Fibroblast of lung (primary cell): Measurements from ENCODE around the gene IRAG1. TPM values are rescaled to one million over a fixed set of nuclear protein-coding genes. Genes with fewer than 3 reads are reported as not detected.

Source experiments
- DNase-seq, 2 donors: peaks; one replicate each; pipeline versions ENCODE4 v3.0.0 to v3.0.0-alpha.2; 2010; ENCODE audit warnings: low read depth in 2 of 2
- H2AFZ ChIP-seq: 2 replicates; pipeline ENCODE4 v1.5.1; 2012; ENCODE audit warnings: low read length, control low read depth, inconsistent platforms
- H3K27ac ChIP-seq: 2 replicates; pipeline ENCODE4 v1.5.1; 2011; ENCODE audit warnings: low read length, control low read depth; ENCODE audit not compliant: insufficient read depth
- H3K27me3 ChIP-seq: 2 replicates; pipeline ENCODE4 v1.5.1; 2011; ENCODE audit warnings: mild to moderate bottlenecking, low read length; ENCODE audit not compliant: control insufficient read depth, insufficient read depth
- H3K36me3 ChIP-seq: 2 replicates; pipeline ENCODE4 v1.5.1; 2011; ENCODE audit warnings: low read length; ENCODE audit not compliant: control insufficient read depth, insufficient read depth
- H3K4me1 ChIP-seq: 2 replicates; pipeline ENCODE4 v1.5.1; 2011; ENCODE audit warnings: low read length; ENCODE audit not compliant: control insufficient read depth, insufficient read depth; ENCODE audit errors: extremely low read depth
- H3K4me2 ChIP-seq: 2 replicates; pipeline ENCODE4 v1.5.1; 2011; ENCODE audit warnings: low read length, control low read depth; ENCODE audit not compliant: insufficient read depth; ENCODE audit errors: extremely low read depth
- H3K4me3 ChIP-seq, 4 experiments: fragments of 200-600 bp in 1 of 4; sonication (generic) in 1 of 4; replicated peaks in 1 of 4; 2 replicates each; pipeline ENCODE4 v1.5.1; 2011 to 2016; ENCODE audit warnings: low read length in 4 of 4, low read depth in 3 of 4, mild to moderate bottlenecking in 3 of 4, control low read depth in 2 of 4, inconsistent platforms in 1 of 4, mixed read lengths in 1 of 4; ENCODE audit not compliant: insufficient read depth in 1 of 4; ENCODE audit errors: control extremely low read depth in 1 of 4
- H3K79me2 ChIP-seq: 2 replicates; pipeline ENCODE4 v1.5.1; 2012; ENCODE audit warnings: mild to moderate bottlenecking, low read length, inconsistent platforms; ENCODE audit not compliant: control insufficient read depth, insufficient read depth
- H3K9ac ChIP-seq: 2 replicates; pipeline ENCODE4 v1.5.1; 2011; ENCODE audit warnings: mild to moderate bottlenecking, low read length, control low read depth; ENCODE audit not compliant: insufficient read depth
- H3K9me3 ChIP-seq: 2 replicates; pipeline ENCODE4 v1.5.1; 2012; ENCODE audit warnings: low read depth, low read length; ENCODE audit not compliant: control insufficient read depth, insufficient read depth
- H4K20me1 ChIP-seq: 2 replicates; pipeline ENCODE4 v1.5.1; 2011; ENCODE audit warnings: low read length; ENCODE audit not compliant: control insufficient read depth, insufficient read depth; ENCODE audit errors: extremely low read depth
- CTCF ChIP-seq, 2 donors: IDR thresholded peaks in 1 of 2; conservative IDR thresholded peaks in 1 of 2; 1 replicate in 1 of 2; 2 replicates in 1 of 2; pipeline ENCODE4 v1.5.1; 2011 to 2012; ENCODE audit warnings: low read length in 2 of 2, control low read depth in 1 of 2, inconsistent platforms in 1 of 2, low read depth in 1 of 2, mild to moderate bottlenecking in 1 of 2
- EZH2 ChIP-seq: IDR thresholded peaks from 2 replicates; pipeline ENCODE4 v1.5.1; 2012; ENCODE audit warnings: low read length, control low read depth, mild to moderate bottlenecking; ENCODE audit errors: missing control alignments
- polyA plus RNA-seq, 2 donors: library from polyadenylated mRNA; depleted of rRNA in 1 of 2; stranded (reverse) in 1 of 2; unstranded in 1 of 2; fragments of >200 nt; gene quantifications; 2 replicates each; pipeline ENCODE4 v1.2.1, GENCODE V29; 2011 to 2012; ENCODE audit warnings: missing spikeins in 1 of 2
- total RNA-seq: library from RNA; depleted of rRNA; stranded (reverse); fragments of >200 nt; gene quantifications from 2 replicates; pipeline ENCODE4 v1.2.1, GENCODE V29; 2014

IRAG1 gene
- total and polyA plus RNA-seq, 2 donors (not counting 1 experiment from before 2014, with no cell fraction given) = 55.5 to 90.0 TPM

DNA sequence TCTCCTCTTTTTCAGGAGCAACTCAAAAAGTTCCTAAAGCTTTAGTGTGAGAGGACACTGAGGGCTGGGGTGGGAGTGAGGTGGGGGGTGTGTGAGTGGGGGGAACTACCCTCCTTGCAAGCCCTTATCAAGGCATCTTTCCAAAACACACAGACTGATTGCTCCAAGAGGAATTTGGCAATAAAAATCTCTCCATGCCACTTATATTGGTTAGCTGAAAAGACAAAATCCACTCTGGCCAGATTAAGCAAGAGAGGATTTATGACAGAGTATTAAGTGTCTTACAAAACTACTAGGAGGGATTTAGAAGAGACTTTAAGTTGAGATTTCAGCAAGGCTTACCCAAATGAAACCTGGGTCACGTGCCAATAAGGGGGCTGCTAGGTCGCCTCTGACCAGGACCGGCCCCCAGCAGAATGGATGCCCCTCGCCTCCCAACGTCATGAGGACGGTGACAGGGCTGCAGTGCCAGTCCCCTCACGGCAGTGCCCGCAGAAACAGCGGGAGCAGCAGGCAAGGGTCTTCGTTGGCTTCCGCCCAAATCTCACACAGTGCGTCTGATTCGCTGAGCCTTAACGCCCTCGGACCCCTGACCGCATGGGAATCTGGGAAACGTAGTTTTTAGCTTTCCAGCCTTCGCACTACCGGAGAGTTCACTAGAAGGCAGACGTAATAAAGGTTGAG lies 35.4 kb upstream of the IRAG1 start:
- no peak overlapping the region for H3K27ac ChIP-seq
- no peak overlapping the region for H3K9ac ChIP-seq
- H4K20me1 ChIP-seq = no peaks in the 10 kb centered on the region
- no peaks in the 10 kb centered on the region for H3K79me2 ChIP-seq
- peak in 1 of 2 donors; percentile 40 for DNase-seq
- H3K27me3 ChIP-seq = no peaks in the 10 kb centered on the region
- no peak overlapping the region for H3K4me2 ChIP-seq
- H3K4me1 ChIP-seq = peaks cover 8% of the 10 kb centered on the region
- no peak overlapping the region for H2AFZ ChIP-seq
- H3K4me3 ChIP-seq = peak overlapping the region in 1 of 4 experiments; percentile 53
- H3K36me3 ChIP-seq = no peaks in the 10 kb centered on the region
- no peak for TF ChIP-seq CTCF (conservative IDR thresholded peaks at IDR 0.05 in 1 of 2, IDR thresholded peaks at IDR 0.05 in 1 of 2; ENCODE audit: low read depth in 1 of 2, low read length in 2 of 2)
- TF ChIP-seq EZH2 = no peak
- H3K9me3 ChIP-seq = no peaks in the 10 kb centered on the region

DNA sequence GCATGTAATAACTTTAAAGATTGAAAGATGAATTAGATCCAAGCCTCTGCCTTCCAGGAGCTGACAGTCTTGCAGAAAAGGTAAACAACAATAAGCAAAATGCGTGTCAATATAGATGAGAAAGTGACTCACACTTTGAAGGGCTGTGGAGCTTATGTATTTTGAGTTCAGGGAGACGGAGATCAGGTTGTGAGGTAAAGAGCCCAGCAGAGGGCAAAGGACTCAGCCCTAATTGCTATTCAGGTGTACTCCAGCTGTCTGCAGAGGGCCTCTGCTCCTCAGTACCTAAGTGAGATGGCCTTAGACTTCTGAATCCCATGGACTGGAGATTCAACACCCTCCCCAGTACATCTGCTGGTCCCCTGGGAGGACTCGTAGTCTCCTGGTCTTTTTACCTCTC lies 34.6 kb upstream of the IRAG1 start:
- Histone ChIP-seq H3K4me2 (no peak overlapping the region), H3K4me3 (no peak overlapping the region), H3K36me3 (no peaks in the 10 kb centered on the region), H3K27me3 (no peaks in the 10 kb centered on the region), H4K20me1 (no peaks in the 10 kb centered on the region), H3K9ac (no peak overlapping the region), H3K4me1 (peaks cover 8% of the 10 kb centered on the region), H3K79me2 (no peaks in the 10 kb centered on the region), H3K9me3 (no peaks in the 10 kb centered on the region), H2AFZ (no peak overlapping the region), H3K27ac (no peak overlapping the region)
- TF ChIP-seq CTCF (conservative IDR thresholded peaks at IDR 0.05 in 1 of 2, IDR thresholded peaks at IDR 0.05 in 1 of 2; ENCODE audit: low read depth in 1 of 2, low read length in 2 of 2) = no peak
- TF ChIP-seq EZH2 = no peak
- DNase-seq = no peak

DNA sequence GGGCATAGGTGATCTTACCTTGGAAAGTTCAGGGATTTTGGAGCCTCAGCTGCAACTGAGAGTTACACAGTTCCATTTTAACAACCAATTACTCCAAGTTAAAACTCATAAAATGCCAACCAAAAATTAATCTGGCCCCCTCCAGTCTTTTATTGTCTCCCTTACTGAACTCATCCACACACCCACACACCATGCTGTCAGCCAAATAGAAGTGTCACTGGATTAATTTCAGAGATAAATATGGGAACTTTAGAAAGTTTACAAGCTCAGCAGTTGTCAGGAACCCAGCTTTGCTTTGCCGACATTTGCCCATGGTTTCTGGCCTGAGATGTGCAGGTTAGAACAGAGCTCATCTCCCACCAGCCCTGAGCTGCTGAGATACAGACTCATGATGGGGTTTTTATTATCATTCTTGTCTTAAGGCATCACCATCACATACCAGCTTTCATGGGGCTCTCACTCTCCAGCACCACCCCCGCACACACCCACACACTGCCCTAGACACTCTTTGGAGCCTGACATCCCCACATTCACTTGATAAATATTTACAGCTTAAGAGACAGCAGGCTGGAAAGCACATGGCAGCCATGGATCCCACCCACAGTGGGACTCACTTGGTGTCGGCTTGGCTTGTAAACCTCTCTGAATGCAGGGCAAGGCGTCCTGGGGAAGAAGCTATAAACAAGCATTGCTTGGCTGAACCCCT lies 33.7 kb upstream of the IRAG1 start:
- peaks cover 8% of the 10 kb centered on the region for H3K4me1 ChIP-seq
- H3K9ac ChIP-seq = no peak overlapping the region
- DNase-seq = peak; percentile 25 to 28
- H3K4me2 ChIP-seq = no peak overlapping the region
- no peaks in the 10 kb centered on the region for H3K27me3 ChIP-seq
- H4K20me1 ChIP-seq = no peaks in the 10 kb centered on the region
- H3K9me3 ChIP-seq = no peaks in the 10 kb centered on the region
- H3K4me3 ChIP-seq = no peak overlapping the region
- H3K79me2 ChIP-seq = no peaks in the 10 kb centered on the region
- TF ChIP-seq CTCF (conservative IDR thresholded peaks at IDR 0.05 in 1 of 2, IDR thresholded peaks at IDR 0.05 in 1 of 2; ENCODE audit: low read depth in 1 of 2, low read length in 2 of 2) = no peak
- no peak for TF ChIP-seq EZH2
- H3K36me3 ChIP-seq = no peaks in the 10 kb centered on the region
- no peak overlapping the region for H3K27ac ChIP-seq
- H2AFZ ChIP-seq = no peak overlapping the region
